DND-41 (cell line): ENCODE results near the gene TSHR.

Source experiments
- EZH2 ChIP-seq: IDR thresholded peaks from 3 replicates; pipeline ENCODE4 v1.6.1; 2012; ENCODE audit warnings: borderline replicate concordance, low read depth, mild to moderate bottlenecking, moderate library complexity, low read length, inconsistent platforms; ENCODE audit not compliant: severe bottlenecking
- TF ChIP-seq, protein P1 (sequence below): IDR thresholded peaks from 2 replicates; pipeline ENCODE4 v1.5.1; 2012; ENCODE audit warnings: borderline replicate concordance, low read length, moderate library complexity, mild to moderate bottlenecking; ENCODE audit not compliant: poor library complexity, severe bottlenecking; ENCODE audit errors: extremely low read depth

DNA sequence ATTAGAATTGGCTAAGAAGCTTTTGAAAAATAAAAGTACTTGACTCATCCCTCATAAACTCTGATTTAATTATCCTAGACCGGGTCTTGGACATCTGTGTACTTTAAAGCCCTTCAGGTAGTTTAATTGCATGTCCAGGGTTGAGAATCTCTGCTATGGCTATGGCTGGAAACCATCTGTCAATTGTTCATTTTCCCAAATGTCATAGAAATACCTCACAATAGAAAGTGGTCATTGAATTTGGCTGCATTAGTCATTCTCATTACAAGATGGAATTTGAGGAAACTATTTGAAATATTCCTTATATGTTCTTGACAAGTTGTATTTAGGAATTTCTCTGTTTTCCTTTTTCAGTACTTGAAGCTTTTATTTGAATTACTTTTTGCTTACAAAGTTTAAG is 111.3 kb downstream of the TSHR start:
- TF ChIP-seq, protein P1, sequence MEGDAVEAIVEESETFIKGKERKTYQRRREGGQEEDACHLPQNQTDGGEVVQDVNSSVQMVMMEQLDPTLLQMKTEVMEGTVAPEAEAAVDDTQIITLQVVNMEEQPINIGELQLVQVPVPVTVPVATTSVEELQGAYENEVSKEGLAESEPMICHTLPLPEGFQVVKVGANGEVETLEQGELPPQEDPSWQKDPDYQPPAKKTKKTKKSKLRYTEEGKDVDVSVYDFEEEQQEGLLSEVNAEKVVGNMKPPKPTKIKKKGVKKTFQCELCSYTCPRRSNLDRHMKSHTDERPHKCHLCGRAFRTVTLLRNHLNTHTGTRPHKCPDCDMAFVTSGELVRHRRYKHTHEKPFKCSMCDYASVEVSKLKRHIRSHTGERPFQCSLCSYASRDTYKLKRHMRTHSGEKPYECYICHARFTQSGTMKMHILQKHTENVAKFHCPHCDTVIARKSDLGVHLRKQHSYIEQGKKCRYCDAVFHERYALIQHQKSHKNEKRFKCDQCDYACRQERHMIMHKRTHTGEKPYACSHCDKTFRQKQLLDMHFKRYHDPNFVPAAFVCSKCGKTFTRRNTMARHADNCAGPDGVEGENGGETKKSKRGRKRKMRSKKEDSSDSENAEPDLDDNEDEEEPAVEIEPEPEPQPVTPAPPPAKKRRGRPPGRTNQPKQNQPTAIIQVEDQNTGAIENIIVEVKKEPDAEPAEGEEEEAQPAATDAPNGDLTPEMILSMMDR: no peak
- TF ChIP-seq EZH2: no peak
